ENCODE measurements around the gene TECTA.
"Not testable (repeated sequence)": the region's sequence is repeated elsewhere in the genome, so short reads cannot be mapped to it uniquely, and the experiment has no call there.

Gene TECTA

DNA sequence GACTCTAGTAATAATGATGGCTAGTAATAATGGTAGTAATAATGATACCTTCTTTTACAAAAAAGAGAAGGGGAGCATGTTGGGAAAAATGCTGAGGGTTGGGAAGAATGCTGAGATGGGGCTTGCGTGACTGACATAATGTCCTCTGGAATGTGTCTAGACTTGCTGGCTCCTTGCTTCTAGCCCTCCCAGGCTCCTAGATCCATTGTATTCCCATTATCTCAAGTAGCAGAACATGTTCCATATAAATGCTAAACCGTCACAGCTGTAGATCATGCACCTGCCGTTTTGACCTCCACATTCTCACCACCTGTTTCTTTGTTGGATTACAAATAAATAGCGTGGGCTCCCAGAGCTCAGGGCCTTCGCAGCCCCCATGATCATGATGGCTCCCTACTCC lies 139.0 kb downstream of the TECTA start:
- not testable (repeated sequence) for H3K27me3 ChIP-seq (ENCODE audit: control insufficient read depth, insufficient read depth, low read length, poor library complexity, severe bottlenecking); H3K36me3 ChIP-seq (ENCODE audit: control insufficient read depth, insufficient read depth, low read length); H3K4me3 ChIP-seq (ENCODE audit: insufficient read depth, low read depth, low read length); H3K27ac ChIP-seq (ENCODE audit: insufficient read depth, low read depth, low read length, poor library complexity, severe bottlenecking); H3K9me3 ChIP-seq (ENCODE audit: control insufficient read depth, low read length)
- peaks cover 56% of the 10 kb centered on the region for H3K4me1 ChIP-seq (ENCODE audit: control insufficient read depth, insufficient read depth, low read length)
- 75 to 79% methylated on average over 5 of the region's 5 CpGs for WGBS, 2 experiments

DNA sequence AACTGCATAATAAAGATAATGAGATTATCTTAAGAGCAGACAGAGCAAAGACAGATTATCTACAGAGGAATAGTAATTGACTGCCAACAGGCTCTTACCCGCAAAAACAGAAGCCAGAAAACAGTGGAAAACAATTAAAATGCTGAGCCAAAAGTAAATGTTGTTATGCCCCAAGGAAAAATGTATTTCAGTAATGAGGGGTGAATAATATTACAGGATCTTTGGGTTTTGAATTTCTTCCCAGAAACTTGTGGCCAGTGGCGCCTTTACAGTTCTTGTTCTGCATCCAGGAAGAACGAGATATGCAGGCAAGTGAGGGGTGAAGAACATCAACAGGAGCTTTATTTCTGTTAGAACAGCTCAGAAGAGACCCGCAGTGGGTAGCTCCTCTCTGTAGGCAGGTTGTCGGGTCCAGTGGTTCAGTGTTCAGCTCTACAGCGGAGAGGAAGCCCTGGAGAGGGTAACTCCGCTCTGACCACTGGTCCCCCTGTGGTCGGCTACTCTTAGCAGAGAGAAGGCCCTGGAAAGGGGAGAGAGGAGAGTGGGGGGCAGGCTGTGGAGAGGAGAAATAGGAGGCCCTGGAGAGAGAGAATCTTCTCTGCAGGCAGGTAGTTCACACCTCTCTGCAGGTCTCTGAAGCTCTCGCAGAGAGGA lies 139.7 kb downstream of the TECTA start:
- H3K4me1 ChIP-seq (ENCODE audit: control insufficient read depth, insufficient read depth, low read length), result peaks cover 49% of the 10 kb centered on the region
- H3K27ac ChIP-seq (ENCODE audit: insufficient read depth, low read depth, low read length, poor library complexity, severe bottlenecking), result no peak overlapping the region
- WGBS, 2 experiments, result 95 to 96% methylated on average over 8 of the region's 9 CpGs
- no peaks in the 10 kb centered on the region for H3K36me3 ChIP-seq (ENCODE audit: control insufficient read depth, insufficient read depth, low read length)
- H3K4me3 ChIP-seq (ENCODE audit: insufficient read depth, low read depth, low read length), result no peak overlapping the region
- no peaks in the 10 kb centered on the region for H3K27me3 ChIP-seq (ENCODE audit: control insufficient read depth, insufficient read depth, low read length, poor library complexity, severe bottlenecking)
- no peaks in the 10 kb centered on the region for H3K9me3 ChIP-seq (ENCODE audit: control insufficient read depth, low read length)
